GM18499 (cell line): ENCODE results near the gene SYNPO2.
"Not testable (repeated sequence)": the region's sequence is repeated elsewhere in the genome, so short reads cannot be mapped to it uniquely, and the experiment has no call there.

Experiments
- ATAC-seq: cut with Tn5 transposase; IDR thresholded peaks from one replicate; pipeline ENCODE4 v1.9.1; 2021; ENCODE audit warnings: moderate number of reproducible peaks; ENCODE audit not compliant: insufficient read depth, unreplicated experiment

The SYNPO2 gene

DNA sequence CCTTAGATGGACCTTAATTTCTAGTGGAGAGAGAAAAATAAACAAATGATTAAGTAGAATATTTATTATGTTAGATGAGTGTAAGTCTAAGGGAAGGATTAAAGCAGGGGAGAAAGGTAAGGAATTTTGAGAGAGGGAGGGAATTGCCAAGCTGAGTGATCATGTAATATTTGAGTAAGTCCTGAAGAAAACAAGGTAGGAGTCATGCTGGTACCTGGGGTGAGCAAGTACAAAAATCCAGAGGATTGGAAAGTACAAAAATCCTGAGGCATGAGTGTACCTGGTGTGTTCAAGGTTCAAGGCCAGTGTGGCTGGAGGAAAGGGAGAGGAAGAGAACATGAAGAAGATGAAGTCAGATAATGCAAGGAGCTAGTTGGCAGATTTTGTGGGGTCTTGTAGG is 159.8 kb downstream of the SYNPO2 start:
- ATAC-seq = no peak

- no peak for ATAC-seq
Measured at GRCh38 chr4:119049342-119049741, 160.7 kb downstream of the SYNPO2 start.

DNA sequence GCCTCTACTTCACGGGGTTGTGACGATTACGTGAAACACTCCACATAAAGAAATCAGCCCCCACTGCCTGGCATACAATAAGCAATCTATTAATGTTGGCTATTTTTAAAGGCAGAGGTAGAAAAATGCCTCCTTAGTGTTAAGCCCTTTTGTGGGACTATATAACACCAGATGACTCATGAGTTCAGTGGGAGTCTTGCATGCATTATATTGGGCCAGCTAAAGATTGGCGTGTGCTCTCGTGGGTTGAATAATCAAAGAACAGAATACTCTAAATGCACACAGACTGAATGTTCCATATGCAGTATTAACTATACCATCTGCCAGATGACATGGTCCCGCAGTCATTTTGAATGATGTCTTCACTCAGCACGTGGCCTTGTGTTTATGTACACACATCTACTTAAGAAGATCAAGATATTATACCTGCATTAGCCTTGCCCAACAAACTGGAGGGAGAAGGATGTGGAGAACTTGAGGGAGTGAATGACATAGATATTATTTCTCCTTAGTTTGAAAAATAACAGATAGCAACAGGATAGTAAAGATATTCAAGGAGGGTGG is 162.0 kb downstream of the SYNPO2 start:
- ATAC-seq = no peak

DNA sequence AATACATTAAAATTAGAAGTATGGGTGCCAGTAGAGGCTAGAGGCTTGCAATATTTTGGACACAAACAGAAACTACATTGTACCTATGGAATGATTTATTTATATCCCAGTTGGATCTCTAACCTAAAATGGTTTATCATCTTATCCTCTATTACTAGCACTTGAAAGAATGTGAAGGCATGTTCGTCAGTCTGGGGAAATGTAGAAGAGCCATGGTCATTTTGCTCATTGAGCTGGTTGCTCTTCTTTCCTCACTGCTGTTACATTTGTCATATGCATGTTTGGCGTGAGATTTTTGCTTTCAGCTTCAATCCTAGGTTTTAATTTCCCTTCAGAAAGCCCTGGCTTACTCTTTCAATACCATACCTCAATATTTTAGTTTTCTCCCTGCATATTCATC is 164.6 kb downstream of the SYNPO2 start:
- ATAC-seq = no peak

- ATAC-seq = no peak
Measured at GRCh38 chr4:119053997-119054396, 165.3 kb downstream of the SYNPO2 start.

DNA sequence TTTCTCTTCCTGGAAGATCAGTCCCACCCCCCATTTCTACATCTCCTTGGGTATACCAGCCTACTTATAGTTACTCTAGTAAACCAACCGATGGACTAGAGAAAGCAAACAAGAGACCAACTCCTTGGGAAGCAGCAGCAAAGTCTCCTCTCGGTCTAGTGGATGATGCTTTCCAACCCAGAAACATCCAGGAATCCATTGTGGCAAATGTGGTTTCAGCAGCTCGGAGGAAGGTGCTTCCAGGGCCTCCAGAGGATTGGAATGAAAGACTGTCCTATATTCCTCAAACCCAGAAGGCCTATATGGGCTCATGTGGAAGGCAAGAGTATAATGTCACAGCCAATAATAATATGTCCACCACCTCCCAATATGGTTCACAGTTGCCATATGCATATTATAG is 168.8 kb downstream of the SYNPO2 start:
- no peak for ATAC-seq

- no peak for ATAC-seq
Measured at GRCh38 chr4:119059221-119059620, 170.6 kb downstream of the SYNPO2 start.

- not testable (repeated sequence) for ATAC-seq
Measured at GRCh38 chr4:119067125-119067524, 178.5 kb downstream of the SYNPO2 start.

- ATAC-seq = not testable (repeated sequence)
Measured at GRCh38 chr4:119067670-119068360, 179.2 kb downstream of the SYNPO2 start.

- no peak for ATAC-seq
Measured at GRCh38 chr4:119068529-119068962, 179.9 kb downstream of the SYNPO2 start.

DNA sequence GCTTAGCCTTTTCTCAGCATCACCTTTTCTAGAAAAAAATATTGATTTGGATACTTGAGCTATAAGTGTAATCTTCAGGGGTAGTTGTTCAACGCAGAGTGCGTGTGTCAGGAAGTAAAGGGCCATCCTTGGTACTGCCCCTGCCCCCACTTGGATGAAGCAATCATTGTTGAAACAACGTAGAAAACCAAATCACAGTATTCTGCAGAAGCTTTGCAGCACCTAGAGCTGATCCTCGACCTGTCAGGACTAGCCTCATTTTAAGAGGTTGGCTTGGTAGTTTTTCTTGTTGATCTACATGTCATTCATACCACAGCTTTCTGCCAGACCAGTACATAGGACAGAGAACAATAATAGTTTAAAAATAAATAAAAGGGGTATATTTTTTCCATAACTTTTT is 181.6 kb downstream of the SYNPO2 start:
- no peak for ATAC-seq

GRCh38 chr4:119080721-119081541 is 192.3 kb downstream of the SYNPO2 start:
- ATAC-seq = no peak

- no peak for ATAC-seq
Measured at GRCh38 chr4:119081542-119081859, 192.8 kb downstream of the SYNPO2 start.

- no peak for ATAC-seq
Measured at GRCh38 chr4:119081943-119082342, 193.3 kb downstream of the SYNPO2 start.

DNA sequence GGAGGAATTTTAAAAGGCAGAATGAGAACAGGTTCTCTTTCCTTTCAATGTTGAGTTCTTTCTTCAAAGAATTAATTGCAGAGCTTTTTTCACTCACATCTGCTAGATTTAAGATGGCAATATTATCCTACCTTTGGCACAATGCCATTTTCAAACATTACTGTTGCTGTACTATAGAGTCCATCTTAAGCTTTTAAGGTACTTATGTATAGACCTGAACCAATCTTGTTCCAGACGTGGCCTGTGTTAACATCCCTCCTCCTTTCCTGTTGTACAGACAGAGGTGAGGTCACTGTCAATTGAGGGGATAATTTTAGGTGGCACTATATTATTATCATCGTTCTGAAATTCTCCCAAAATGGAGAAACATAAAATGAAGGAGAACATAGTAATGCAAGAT is 194.0 kb downstream of the SYNPO2 start:
- no peak for ATAC-seq

- ATAC-seq = no peak
Measured at GRCh38 chr4:119084513-119084912, 195.9 kb downstream of the SYNPO2 start.

GRCh38 chr4:119087121-119087520 is 198.5 kb downstream of the SYNPO2 start:
- no peak for ATAC-seq

DNA sequence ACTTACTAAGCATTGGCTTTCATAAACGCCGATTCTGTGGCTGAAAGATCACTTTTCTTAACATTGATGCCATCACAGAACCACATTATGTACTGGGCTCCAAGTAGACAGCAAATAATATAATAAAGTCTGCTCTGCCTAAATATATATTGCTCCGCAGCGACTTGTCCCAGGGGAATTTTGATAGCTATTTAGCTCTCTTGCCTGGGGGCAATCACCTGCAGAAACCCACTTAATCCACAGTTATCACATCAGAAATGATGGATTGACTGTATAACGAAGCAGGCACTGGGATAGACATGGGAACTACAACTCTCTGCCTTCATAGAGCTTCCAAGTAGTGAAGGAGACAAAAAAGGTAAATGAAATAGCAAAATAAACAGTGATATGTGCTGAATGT is 199.0 kb downstream of the SYNPO2 start:
- no peak for ATAC-seq

DNA sequence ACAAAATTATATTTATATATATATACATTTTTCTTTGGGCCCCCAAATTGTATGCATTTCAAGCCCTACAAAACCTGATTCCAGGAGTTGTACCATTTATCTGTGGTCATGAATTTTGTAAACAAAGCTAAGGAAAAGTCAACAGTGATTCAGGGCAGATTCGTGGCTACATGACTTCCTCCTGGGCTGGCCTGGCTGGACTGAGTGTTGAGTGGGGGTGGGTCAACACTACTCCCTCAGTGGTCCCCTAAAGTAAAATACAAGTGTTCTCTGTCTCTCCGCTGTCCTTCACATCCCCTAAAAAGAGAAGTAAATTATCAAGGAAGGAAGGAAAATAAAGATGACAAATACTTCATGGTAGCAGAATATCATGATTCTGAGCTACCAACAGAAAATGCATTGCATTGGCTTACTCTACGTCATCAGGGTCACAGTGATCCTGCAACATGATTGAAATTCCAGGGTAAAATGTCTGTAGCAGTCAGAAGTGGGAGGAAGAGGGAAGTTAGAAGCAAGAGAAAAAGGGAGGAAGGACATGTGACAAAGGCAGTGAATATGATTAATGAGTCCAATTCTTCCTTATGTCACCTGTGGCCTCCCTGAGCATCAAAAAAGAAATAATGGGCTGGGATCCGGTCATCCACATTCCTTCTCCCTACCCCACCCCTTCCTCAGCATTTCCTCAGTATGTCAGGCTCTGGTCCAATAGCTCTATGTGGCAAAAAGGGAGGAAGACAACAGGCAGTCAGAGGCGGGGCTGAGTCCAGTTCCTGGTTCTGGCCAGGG is 204.6 kb downstream of the SYNPO2 start:
- ATAC-seq = no peak

DNA sequence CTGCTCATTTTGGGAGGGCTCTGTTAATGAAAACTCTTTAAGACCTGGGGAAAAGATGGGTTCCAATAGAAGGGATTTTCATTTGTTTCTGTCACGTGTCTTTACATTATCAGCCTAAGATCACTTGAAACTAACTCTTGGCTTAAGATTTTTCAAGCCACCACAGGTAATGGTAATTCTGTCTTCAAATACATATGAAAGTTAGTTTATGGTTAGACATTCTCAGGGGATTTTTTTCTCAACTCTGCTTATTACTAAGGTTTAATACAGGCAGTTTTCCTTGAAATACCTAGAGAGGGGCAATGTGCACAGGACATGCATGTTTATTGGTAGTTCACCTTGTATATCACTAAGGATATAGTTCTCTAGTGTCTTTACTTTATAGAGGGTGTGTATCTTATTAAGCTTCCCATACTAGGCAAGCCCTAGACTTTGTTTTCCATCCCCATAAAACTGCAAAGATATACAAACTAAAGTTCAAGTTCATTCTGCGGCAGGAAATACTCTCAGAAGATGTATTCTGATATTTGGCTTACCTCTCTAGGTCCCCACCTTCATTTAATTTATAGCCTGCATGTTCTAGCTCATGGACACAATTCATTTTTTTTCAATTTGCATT is 208.7 kb downstream of the SYNPO2 start:
- no peak for ATAC-seq
